Activated CD4-positive, CD25-positive, alpha-beta regulatory T cell treated with anti-CD3 and anti-CD28 coated beads, Interleukin-2, amount 50 U/mL, for 72 hours (primary cell): ENCODE data around the gene OR1E1.
A peak's percentile ranks its signal among the peaks of the same experiment; 100 is the strongest.
"Not testable (repeated sequence)": the region's sequence is repeated elsewhere in the genome, so short reads cannot be mapped to it uniquely, and the experiment has no call there.

Experiments used
- DNase-seq: peaks from one replicate; pipeline ENCODE4 v3.0.0; 2021

Gene OR1E1

GRCh38 chr17:3398310-3398709 lies at the start of gene OR1E1:
Gene OR1E1 (minus strand): TSS chr17:3398410. CDS start chr17:3398410, 0 bp downstream.
- no peak for DNase-seq

DNA sequence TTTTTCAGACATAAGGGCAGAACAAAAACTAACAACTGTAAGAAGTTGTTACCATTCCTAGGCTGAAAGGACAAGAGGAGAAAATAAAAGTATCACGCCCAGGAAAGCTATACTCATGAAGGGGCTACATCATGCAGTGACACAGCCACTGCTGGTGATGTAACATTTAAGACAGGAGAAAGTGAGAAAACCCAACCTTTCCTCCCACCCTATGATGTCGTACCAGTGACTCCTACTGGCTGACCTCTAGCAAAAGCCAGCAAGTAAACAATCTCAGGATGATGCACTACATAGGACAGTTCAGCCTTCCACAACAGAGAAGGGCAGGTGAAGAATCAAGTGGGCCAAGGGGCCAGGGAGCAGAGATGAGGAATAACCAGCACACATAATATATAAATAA lies 49.4 kb upstream of the OR1E1 start:
- no peak for DNase-seq

DNA sequence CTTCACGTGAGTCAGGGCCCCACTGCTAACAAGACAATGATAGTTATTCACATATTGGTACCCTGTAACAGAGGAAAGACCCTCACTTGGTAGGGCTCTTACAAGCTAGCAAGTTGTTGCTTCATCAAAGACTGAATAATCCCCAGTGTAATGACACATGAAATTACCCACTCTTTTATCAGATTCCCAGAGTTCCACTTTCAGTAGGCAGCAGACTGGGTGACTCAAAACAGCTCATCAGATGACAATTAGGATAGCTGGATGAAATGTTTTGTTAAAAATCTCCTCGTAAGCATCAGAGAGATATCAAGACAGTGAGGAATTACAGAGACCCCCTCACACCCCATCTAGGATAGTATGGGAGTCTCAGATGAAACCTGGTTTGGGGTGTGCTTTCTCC lies 42.2 kb upstream of the OR1E1 start:
- DNase-seq, result no peak

DNA sequence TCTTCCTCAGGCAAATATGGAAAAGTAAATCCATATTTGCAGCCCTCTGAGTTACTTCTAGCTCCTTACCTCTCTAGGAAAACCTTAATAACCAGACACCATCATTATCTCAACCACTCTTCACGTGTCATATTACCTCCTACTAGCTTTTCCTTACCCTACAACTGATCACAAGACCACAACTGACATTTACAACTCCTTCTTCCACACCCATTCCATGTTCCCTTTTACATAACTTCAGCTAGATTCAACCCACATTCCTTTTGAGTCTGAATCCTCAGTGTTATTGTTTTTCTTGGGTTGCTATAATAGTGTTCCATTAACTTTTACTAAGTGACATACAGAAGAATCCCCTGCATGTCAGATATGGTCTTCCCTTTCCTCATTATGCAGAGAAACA lies 40.2 kb upstream of the OR1E1 start:
- no peak for DNase-seq

DNA sequence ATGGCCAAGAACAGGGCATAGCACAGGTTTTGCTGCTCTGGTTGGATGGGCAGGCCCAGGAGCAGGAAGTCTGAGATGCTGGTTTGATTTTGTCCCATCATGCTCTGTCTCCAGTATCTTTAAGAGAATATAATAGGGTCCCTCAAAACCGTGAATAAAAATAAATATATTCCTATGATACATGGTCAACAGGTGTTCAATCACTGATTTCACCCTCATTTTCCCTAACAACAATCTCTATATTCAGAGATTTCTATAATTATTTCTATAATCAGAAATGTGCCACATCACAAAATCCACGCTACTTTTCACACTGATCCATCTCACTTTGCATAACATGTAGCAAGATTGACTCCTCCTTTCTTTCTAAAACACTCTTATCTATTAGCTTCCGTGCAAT lies 35.5 kb upstream of the OR1E1 start, which contains the start of gene OR1E2:
Gene OR1E2 (minus strand): TSS at position 101 of the 400 bp plus-strand sequence. CDS start 0 bp downstream, at position 101.
- DNase-seq, result no peak

- not testable (repeated sequence) for DNase-seq
These were observed 35.0 kb upstream of the OR1E1 start for GRCh38 chr17:3433215-3433614.

DNA sequence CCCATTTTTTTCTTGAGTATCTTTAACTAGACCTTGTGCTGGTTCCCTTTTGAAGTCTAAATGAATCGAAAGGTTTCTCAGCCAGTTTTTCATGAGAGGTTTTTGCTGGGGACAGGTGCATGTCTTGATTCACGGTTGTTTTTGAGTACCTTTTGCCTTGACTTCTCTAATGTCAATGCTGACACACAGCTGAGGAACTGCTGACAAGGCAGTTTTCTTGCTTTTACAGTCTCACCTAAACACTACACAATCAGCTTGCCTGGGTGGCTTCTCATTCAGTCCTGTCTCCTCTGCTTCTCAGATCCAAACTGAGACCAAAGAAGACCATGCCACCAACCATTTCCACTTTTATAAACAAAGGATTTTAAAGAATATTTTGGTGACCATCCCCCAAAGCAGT lies 20.0 kb upstream of the OR1E1 start:
- no peak for DNase-seq

- DNase-seq, result no peak
These were observed 17.4 kb upstream of the OR1E1 start for GRCh38 chr17:3415610-3416009.

DNA sequence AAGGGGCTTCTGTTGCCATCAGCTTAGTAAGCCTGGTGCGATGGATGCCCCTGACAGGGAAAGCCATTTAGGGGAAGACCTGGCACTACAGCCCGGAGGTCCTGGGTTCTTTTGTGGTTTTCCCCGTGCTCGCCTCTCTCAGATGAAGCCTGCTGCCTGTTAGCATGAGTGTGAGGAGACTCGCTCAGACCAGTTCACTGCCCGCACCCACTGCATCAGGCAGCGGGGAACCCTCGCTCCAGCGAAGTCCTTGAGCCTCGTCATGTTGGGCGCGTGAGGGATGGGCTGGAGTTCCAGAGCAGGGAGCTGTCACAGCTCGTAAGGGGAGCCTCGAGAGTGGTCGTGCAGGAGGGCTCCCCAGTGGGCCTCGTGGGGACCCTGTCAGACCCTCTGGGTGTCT lies 14.0 kb upstream of the OR1E1 start:
- not testable (repeated sequence) for DNase-seq

DNA sequence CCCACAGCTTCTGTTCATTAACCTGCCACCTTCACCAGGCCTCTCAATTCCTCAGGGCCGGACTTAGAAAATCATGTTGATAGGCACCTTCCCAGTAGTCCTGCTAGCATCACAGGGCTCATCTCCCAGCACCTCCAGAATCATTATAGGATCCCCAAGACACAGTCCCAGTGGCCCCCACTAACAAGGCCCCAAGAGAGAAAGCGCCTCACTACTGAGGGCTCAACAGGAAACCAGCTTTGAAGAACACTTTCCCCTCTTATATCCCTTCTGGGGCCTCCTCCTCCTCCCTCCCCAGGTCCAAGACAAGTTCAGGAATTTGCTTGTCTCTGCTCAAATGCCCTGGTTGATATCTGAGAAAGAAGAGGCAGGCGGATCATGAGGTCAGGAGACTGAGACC lies 12.9 kb upstream of the OR1E1 start, which contains the start of gene OR3A3:
Gene OR3A3 (plus strand): TSS at position 301 of the 400 bp plus-strand sequence.
- DNase-seq, result no peak

DNA sequence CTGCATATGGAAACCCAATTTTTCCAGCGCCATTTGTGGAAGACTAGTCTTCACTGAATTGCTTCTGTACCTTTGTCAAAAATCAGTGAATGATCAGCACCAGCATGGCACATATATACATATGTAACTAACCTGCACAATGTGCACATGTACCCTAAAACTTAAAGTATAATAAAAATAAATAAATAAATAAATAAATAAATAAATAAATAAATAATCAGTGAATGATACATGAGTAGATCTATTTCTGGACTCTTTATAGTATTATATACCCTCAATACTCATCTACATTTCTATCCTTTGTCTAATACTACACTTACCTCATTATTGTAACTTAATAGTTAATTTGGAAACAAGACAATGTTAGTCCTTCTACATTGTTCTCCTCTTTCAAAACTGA lies 5.6 kb upstream of the OR1E1 start:
- DNase-seq, result not testable (repeated sequence)

GRCh38 chr17:3401786-3402185 lies 3.6 kb upstream of the OR1E1 start:
- no peak for DNase-seq

GRCh38 chr17:3400055-3400454 lies 1.8 kb upstream of the OR1E1 start:
- no peak for DNase-seq

DNA sequence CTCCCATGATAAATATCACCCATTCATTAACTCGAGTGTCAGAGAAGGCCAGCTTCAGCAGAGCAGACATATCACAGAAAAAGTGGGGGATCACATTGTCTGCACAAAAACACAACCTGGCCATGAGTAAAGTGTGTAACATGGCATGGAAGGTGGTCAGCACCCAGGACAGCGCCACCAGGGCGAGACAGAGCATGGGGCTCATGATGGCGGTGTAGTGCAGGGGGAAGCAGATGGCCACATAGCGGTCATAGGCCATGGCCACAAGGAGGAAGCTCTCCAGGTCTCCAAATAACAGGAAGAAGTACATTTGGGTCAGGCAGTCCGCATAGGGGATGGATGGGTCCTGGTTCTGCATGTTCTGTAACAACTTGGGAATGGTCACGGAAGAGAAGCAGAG lies 409 bp downstream of the OR1E1 start:
- not testable (repeated sequence) for DNase-seq

DNA sequence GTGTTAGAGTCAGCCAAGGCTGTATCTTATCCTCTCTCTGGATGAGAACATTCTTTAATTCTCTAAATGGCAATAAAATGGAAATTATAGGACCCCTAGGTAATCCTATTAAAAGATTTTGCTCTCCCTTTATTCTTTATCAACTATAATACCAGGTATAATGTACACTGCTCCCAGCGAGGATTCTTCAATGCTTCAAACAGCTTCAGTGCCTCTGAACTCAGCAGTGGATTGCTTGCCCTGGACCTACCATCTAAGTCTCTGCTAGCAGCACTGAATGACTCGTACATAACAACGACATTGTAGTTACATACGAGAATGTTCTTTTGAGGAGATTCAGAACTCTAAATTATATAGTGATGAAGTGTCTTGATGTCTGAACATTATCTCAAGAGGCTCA lies 8.4 kb downstream of the OR1E1 start:
- DNase-seq, result no peak

DNA sequence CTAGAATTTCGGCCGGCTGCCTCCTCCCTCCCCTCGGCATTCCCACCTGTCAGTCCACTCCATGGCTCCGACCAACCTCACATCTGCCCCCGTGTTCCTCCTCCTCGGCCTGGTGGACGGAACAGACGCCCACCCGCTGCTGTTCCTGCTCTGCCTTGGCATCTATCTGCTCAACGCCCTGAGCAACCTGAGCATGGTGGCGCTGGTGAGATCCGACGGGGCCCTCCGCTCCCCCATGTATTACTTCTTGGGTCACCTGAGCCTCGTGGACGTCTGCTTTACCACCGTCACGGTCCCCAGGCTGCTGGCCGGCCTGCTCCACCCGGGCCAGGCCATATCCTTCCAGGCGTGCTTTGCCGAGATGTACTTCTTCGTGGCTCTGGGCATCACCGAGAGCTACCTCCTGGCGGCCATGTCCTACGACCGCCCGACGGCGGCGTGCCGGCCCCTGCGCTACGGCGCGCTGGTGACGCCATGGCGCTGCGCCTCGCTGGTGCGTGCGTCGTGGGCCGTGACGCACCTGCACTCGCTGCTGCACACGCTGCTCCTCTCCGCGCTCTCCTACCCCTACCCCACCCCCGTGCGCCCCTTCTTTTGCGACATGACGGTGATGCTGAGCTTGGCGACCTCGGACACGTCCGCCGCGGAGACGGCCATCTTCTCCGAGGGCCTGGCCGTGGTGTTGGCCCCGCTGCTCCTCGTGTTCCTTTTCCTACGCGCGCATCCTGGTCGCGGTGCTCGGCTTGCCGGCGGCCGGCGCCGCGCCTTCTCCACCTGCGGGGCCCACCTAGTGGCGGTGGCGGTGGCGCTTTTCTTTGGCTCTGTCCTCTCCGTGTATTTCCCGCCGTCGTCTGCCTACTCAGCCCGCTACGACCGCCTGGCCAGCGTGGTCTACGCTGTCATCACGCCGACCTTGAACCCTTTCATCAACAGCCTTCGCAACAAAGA lies 12.1 kb downstream of the OR1E1 start, which contains the start of gene OR3A2:
Gene OR3A2 (minus strand): TSS at position 440 of the 948 bp plus-strand sequence.
- peak; percentile 42 for DNase-seq

GRCh38 chr17:3381957-3382356 lies 16.3 kb downstream of the OR1E1 start:
- DNase-seq, result no peak

DNA sequence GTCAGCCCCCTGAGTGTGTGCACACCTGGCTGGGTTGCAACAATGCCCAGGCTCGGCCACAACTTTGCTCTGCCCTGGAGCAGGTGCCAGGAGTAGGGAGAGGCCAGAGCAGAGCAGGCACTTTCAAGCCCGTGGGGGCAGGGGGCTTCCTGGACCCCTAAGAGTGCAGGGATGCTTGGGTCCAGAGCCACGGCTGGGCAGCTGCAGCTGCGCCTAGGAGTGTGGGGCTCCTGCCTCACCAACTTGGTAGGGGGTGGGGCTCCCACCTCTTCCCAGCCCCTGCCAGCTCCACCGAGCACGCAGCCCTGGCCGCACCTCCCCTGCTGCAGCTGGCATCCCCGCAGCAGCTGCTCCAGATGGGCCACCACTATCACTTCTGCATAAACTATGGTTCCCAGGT lies 19.9 kb downstream of the OR1E1 start:
- no peak for DNase-seq

DNA sequence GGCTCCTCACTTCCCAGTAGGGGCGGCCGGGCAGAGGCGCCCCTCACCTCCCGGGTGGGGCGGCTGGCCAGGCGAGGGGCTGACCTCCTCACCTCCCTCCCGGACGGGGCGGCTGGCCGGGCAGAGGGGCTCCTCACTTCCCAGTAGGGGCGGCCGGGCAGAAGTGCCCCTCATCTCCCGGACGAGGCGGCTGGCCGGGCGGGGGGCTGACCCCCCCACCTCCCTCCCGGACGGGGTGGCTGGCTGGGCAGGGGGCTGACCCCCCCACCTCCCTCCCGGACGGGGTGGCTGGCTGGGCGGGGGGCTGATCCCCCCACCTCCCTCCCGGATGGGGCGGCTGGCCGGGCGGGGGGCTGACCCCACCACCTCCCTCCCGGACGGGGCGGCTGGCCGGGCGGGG lies 27.0 kb downstream of the OR1E1 start:
- DNase-seq, result not testable (repeated sequence)
